Measurements from ENCODE around the gene ARHGAP42.

Gene ARHGAP42

GRCh38 chr11:100752371-100753171, 65.5 kb downstream of the ARHGAP42 start:
- no peak for DNase-seq (ENCODE audit: insufficient read length)
- TF ChIP-seq POLR2AphosphoS5 (IDR thresholded peaks at IDR 0.05; ENCODE audit: low read depth, low read length) (no peak), TAF1 (IDR thresholded peaks at IDR 0.05; ENCODE audit: borderline replicate concordance, low read depth, low read length) (no peak), POLR2A (IDR thresholded peaks at IDR 0.05; ENCODE audit: low read depth, low read length) (no peak)
- FAIRE-seq = peak; percentile 53

DNA sequence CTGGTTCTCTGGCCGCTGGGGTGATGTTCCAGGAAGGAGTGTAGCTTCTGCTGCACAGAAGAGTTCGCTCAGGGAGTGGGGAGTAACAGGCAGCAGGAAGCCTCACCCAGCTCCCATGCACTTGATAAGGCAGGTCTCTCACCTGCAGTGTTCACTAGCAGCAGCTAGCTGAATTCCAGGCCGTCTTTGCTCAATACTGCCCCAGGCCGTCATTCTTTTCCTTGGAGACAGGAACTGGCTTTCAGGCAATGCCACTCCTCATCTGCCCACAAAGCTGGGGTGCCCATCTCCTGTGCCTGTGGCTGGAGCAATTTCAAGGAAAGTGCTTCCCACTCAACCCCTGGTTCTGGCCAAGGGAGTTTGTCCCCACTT, 66.1 kb downstream of the ARHGAP42 start:
- FAIRE-seq (no peak), DNase-seq (ENCODE audit: insufficient read length) (no peak)
- no peak for TF ChIP-seq POLR2AphosphoS5 (IDR thresholded peaks at IDR 0.05; ENCODE audit: low read depth, low read length)
- TF ChIP-seq POLR2A (IDR thresholded peaks at IDR 0.05; ENCODE audit: low read depth, low read length) = no peak
- TF ChIP-seq TAF1 (IDR thresholded peaks at IDR 0.05; ENCODE audit: borderline replicate concordance, low read depth, low read length) = no peak

DNA sequence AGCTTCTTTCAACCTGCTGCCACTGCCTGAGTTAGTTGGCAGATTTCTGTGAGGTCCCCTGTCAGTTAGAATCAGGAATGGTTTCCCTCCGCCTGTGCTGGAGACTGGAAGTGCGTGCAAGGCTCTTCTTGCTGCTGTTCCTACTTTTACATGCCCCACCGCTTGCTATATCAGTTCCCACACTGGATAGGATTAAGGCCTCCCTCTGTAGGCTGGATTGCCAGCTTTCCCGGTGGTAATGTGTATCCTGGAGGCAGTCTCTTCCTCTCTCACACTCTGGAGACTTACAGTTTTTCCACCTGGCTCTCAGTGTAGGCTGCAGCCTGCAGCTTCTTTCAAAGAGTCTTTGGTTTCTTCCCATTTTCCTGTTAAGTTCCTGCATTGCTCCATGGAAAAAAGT, 66.5 kb downstream of the ARHGAP42 start:
- TF ChIP-seq POLR2AphosphoS5 (IDR thresholded peaks at IDR 0.05; ENCODE audit: low read depth, low read length) (no peak), POLR2A (IDR thresholded peaks at IDR 0.05; ENCODE audit: low read depth, low read length) (no peak), TAF1 (IDR thresholded peaks at IDR 0.05; ENCODE audit: borderline replicate concordance, low read depth, low read length) (no peak)
- DNase-seq (ENCODE audit: insufficient read length) (no peak), FAIRE-seq (no peak)

GRCh38 chr11:100756559-100756958, 69.5 kb downstream of the ARHGAP42 start:
- no peak for TF ChIP-seq POLR2A (IDR thresholded peaks at IDR 0.05; ENCODE audit: low read depth, low read length)
- no peak for TF ChIP-seq POLR2AphosphoS5 (IDR thresholded peaks at IDR 0.05; ENCODE audit: low read depth, low read length)
- TF ChIP-seq TAF1 (IDR thresholded peaks at IDR 0.05; ENCODE audit: borderline replicate concordance, low read depth, low read length) = no peak
- DNase-seq (ENCODE audit: insufficient read length) (no peak), FAIRE-seq (no peak)

GRCh38 chr11:100757646-100758045, 70.6 kb downstream of the ARHGAP42 start:
- no peak for FAIRE-seq
- TF ChIP-seq POLR2AphosphoS5 (IDR thresholded peaks at IDR 0.05; ENCODE audit: low read depth, low read length) (no peak), POLR2A (IDR thresholded peaks at IDR 0.05; ENCODE audit: low read depth, low read length) (no peak), TAF1 (IDR thresholded peaks at IDR 0.05; ENCODE audit: borderline replicate concordance, low read depth, low read length) (no peak)
- no peak for DNase-seq (ENCODE audit: insufficient read length)

GRCh38 chr11:100759106-100759505, 72.0 kb downstream of the ARHGAP42 start:
- no peak for TF ChIP-seq POLR2AphosphoS5 (IDR thresholded peaks at IDR 0.05; ENCODE audit: low read depth, low read length)
- FAIRE-seq = no peak

GRCh38 chr11:100759856-100760255, 72.8 kb downstream of the ARHGAP42 start:
- TF ChIP-seq POLR2AphosphoS5 (IDR thresholded peaks at IDR 0.05; ENCODE audit: low read depth, low read length) = no peak
- no peak for TF ChIP-seq TAF1 (IDR thresholded peaks at IDR 0.05; ENCODE audit: borderline replicate concordance, low read depth, low read length)
- TF ChIP-seq POLR2A (IDR thresholded peaks at IDR 0.05; ENCODE audit: low read depth, low read length) = no peak
- DNase-seq (ENCODE audit: insufficient read length) (no peak), FAIRE-seq (no peak)

More at GRCh38 chr11:100759106-100759505, 72.0 kb downstream of the ARHGAP42 start:
- no peak for DNase-seq (ENCODE audit: insufficient read length)

- no peak for DNase-seq (ENCODE audit: insufficient read length)
- TF ChIP-seq POLR2AphosphoS5 (IDR thresholded peaks at IDR 0.05; ENCODE audit: low read depth, low read length) = no peak
- FAIRE-seq = no peak
These were observed 73.7 kb downstream of the ARHGAP42 start for GRCh38 chr11:100760744-100761143.

DNA sequence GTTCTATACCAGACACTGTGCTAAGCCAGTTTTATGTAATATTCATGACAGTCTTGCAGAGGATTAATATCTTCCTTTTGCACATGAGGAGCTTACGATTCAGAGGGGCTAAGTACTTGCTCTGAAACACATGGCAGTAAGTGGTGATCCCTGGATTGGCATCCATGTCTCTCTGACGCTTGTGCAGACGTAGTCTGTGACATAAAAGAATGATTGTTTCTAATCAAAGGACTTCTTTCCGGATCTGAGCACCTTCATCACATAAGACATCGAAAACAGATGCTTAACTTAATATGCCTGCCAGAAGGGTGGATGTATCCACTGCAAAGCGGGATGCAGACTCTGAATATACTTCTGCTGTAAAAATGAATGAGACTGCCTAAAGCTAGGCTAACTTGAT, 74.8 kb downstream of the ARHGAP42 start:
- FAIRE-seq (no peak), DNase-seq (ENCODE audit: insufficient read length) (no peak)
- TF ChIP-seq TAF1 (IDR thresholded peaks at IDR 0.05; ENCODE audit: borderline replicate concordance, low read depth, low read length) (no peak), POLR2AphosphoS5 (IDR thresholded peaks at IDR 0.05; ENCODE audit: low read depth, low read length) (no peak), POLR2A (IDR thresholded peaks at IDR 0.05; ENCODE audit: low read depth, low read length) (no peak)

DNA sequence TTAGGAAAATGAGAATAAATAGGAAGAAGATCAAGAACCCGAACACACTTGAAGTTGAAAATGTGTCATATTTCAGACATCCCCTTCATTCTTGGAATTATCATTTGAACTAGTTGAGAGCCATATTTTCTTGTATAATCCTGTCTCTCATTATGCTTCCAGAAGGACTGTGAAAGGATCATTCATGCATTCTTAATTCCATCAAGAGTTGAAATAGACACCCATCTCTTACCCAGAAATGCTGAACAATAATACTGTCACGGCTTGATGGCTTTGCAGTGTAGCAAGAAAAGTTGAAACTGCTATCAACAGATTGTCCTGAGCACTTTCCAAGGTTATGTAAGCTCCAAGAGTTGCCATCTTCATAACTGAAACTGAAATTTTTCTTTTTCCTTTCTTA, 79.7 kb downstream of the ARHGAP42 start:
- FAIRE-seq (no peak), DNase-seq (ENCODE audit: insufficient read length) (no peak)
- TF ChIP-seq POLR2A (IDR thresholded peaks at IDR 0.05; ENCODE audit: low read depth, low read length) (no peak), POLR2AphosphoS5 (IDR thresholded peaks at IDR 0.05; ENCODE audit: low read depth, low read length) (no peak), TAF1 (IDR thresholded peaks at IDR 0.05; ENCODE audit: borderline replicate concordance, low read depth, low read length) (no peak)

GRCh38 chr11:100769165-100769564, 82.1 kb downstream of the ARHGAP42 start:
- no peak for TF ChIP-seq POLR2A (IDR thresholded peaks at IDR 0.05; ENCODE audit: low read depth, low read length)
- TF ChIP-seq POLR2AphosphoS5 (IDR thresholded peaks at IDR 0.05; ENCODE audit: low read depth, low read length) = no peak
- TF ChIP-seq TAF1 (IDR thresholded peaks at IDR 0.05; ENCODE audit: borderline replicate concordance, low read depth, low read length) = no peak
- no peak for DNase-seq (ENCODE audit: insufficient read length)
- FAIRE-seq = no peak

DNA sequence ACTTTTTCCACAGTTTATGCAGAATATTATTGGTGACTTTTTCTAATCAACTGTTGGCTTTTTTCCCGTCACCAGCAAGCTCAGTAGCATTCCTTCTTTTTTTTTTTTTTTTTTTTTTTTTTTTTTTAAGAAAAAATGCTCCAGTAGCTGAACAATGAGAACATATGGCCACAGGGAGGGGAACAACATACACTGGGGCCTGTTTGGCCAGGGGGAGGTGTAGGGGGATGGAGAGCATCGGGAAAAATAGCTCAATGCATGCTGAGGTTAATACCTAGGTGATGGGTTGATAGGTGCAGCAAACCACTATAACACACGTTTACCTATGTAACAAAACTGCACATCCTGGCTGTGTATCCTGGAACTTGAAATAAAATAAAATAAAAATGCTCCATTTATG, 82.5 kb downstream of the ARHGAP42 start:
- DNase-seq (ENCODE audit: insufficient read length) = no peak
- TF ChIP-seq POLR2AphosphoS5 (IDR thresholded peaks at IDR 0.05; ENCODE audit: low read depth, low read length) (no peak), TAF1 (IDR thresholded peaks at IDR 0.05; ENCODE audit: borderline replicate concordance, low read depth, low read length) (no peak), POLR2A (IDR thresholded peaks at IDR 0.05; ENCODE audit: low read depth, low read length) (no peak)
- no peak for FAIRE-seq

Measured in GM12892 (cell line).